KMS-11 (cell line): ENCODE measurements around the gene PRR29.

Experiments used
- H2AFZ ChIP-seq: fragments of 200-600 bp; sonication (generic); 2 replicates; pipeline ENCODE4 v1.6.1; 2016; ENCODE audit warnings: antibody characterized with exemption, mixed run types, low read depth
- H3K27ac ChIP-seq: fragments of 200-600 bp; sonication (generic); 2 replicates; pipeline ENCODE4 v1.6.1; 2016; ENCODE audit warnings: mild to moderate bottlenecking, mixed run types
- H3K27me3 ChIP-seq: fragments of 200-600 bp; sonication (generic); 2 replicates; pipeline ENCODE4 v1.6.1; 2017; ENCODE audit warnings: mild to moderate bottlenecking, low read depth, mixed run types, moderate library complexity; ENCODE audit not compliant: insufficient read depth
- H3K36me3 ChIP-seq: fragments of 200-600 bp; sonication (generic); 2 replicates; pipeline ENCODE4 v1.6.1; 2017; ENCODE audit warnings: mild to moderate bottlenecking, mixed run types; ENCODE audit not compliant: insufficient read depth
- H3K4me1 ChIP-seq: fragments of 200-600 bp; sonication (generic); 2 replicates; pipeline ENCODE4 v1.6.1; 2016; ENCODE audit warnings: mild to moderate bottlenecking, low read depth, mixed run types; ENCODE audit not compliant: poor library complexity, severe bottlenecking
- H3K4me2 ChIP-seq: fragments of 200-600 bp; sonication (generic); 2 replicates; pipeline ENCODE4 v1.7.0; 2016; ENCODE audit warnings: mild to moderate bottlenecking, mixed run types
- H3K4me3 ChIP-seq: fragments of 200-600 bp; sonication (generic); IDR thresholded peaks from 2 replicates; pipeline ENCODE4 v1.6.1; 2017; ENCODE audit warnings: low read depth, low read length, mixed read lengths; ENCODE audit not compliant: insufficient read depth
- H3K79me2 ChIP-seq: fragments of 200-600 bp; sonication (generic); 2 replicates; pipeline ENCODE4 v1.6.1; 2016; ENCODE audit warnings: low read depth, mixed run types; ENCODE audit not compliant: insufficient read depth
- H3K9ac ChIP-seq: fragments of 200-600 bp; sonication (generic); 2 replicates; pipeline ENCODE4 v1.6.1; 2016; ENCODE audit warnings: mild to moderate bottlenecking, mixed run types
- H4K20me1 ChIP-seq: fragments of 200-600 bp; sonication (generic); 2 replicates; pipeline ENCODE4 v1.6.1; 2016; ENCODE audit warnings: mild to moderate bottlenecking, mixed run types; ENCODE audit not compliant: insufficient read depth
- CTCF ChIP-seq: fragments of 200-600 bp; sonication (generic); conservative IDR thresholded peaks from 2 replicates; pipeline ENCODE4 v1.6.1; 2017; ENCODE audit warnings: low read depth, mild to moderate bottlenecking, antibody characterized with exemption, low read length, moderate library complexity, mixed read lengths

PRR29 gene

GRCh38 chr17:63963123-63963522 lies 35.0 kb upstream of the PRR29 start:
- TF ChIP-seq CTCF, result no peak

GRCh38 chr17:63966646-63967264 lies 31.4 kb upstream of the PRR29 start:
- Histone ChIP-seq H3K27me3 (peaks cover 12% of the 10 kb centered on the region; the same call in 1 of the 2 replicates), H3K4me3 (no peak overlapping the region), H4K20me1 (no peaks in the 10 kb centered on the region), H2AFZ (no peak overlapping the region), H3K79me2 (no peaks in the 10 kb centered on the region), H3K27ac (no peak overlapping the region), H3K36me3 (no peaks in the 10 kb centered on the region), H3K4me2 (no peak overlapping the region), H3K9ac (no peak overlapping the region), H3K4me1 (no peaks in the 10 kb centered on the region)
- no peak for TF ChIP-seq CTCF

More at GRCh38 chr17:63963123-63963522, 35.0 kb upstream of the PRR29 start:
- no peaks in the 10 kb centered on the region for H3K79me2 ChIP-seq
- H3K4me1 ChIP-seq, result no peaks in the 10 kb centered on the region
- H3K27ac ChIP-seq, result no peak overlapping the region
- no peak overlapping the region for H3K4me3 ChIP-seq
- H4K20me1 ChIP-seq, result no peaks in the 10 kb centered on the region
- H3K27me3 ChIP-seq, result peaks cover 12% of the 10 kb centered on the region; the same call in 1 of the 2 replicates
- no peak overlapping the region for H3K9ac ChIP-seq
- H2AFZ ChIP-seq, result no peak overlapping the region
- H3K36me3 ChIP-seq, result no peaks in the 10 kb centered on the region
- no peak overlapping the region for H3K4me2 ChIP-seq

- no peaks in the 10 kb centered on the region for H3K36me3 ChIP-seq
- H3K9ac ChIP-seq, result no peak overlapping the region
- H4K20me1 ChIP-seq, result no peaks in the 10 kb centered on the region
- no peak overlapping the region for H3K4me2 ChIP-seq
- no peak overlapping the region for H3K27ac ChIP-seq
- no peak for TF ChIP-seq CTCF
- H3K27me3 ChIP-seq, result peaks cover 7% of the 10 kb centered on the region; the same call in 1 of the 2 replicates
- no peaks in the 10 kb centered on the region for H3K79me2 ChIP-seq
- H3K4me3 ChIP-seq, result no peak overlapping the region
- H2AFZ ChIP-seq, result no peak overlapping the region
- H3K4me1 ChIP-seq, result no peaks in the 10 kb centered on the region
These were observed 30.2 kb upstream of the PRR29 start for GRCh38 chr17:63967953-63968352.

GRCh38 chr17:63969278-63969677 lies 28.9 kb upstream of the PRR29 start:
- Histone ChIP-seq H3K4me2 (no peak overlapping the region), H3K27ac (no peak overlapping the region), H3K4me3 (no peak overlapping the region), H3K27me3 (peaks cover 7% of the 10 kb centered on the region; the same call in 1 of the 2 replicates), H3K9ac (no peak overlapping the region), H3K36me3 (no peaks in the 10 kb centered on the region), H3K4me1 (no peaks in the 10 kb centered on the region), H4K20me1 (no peaks in the 10 kb centered on the region), H2AFZ (no peak overlapping the region), H3K79me2 (no peaks in the 10 kb centered on the region)
- TF ChIP-seq CTCF, result no peak
